Adipose tissue (tissue), 3 donors: ENCODE data around the gene STKLD1. TPM values are rescaled to one million over a fixed set of nuclear protein-coding genes. Genes with fewer than 3 reads are reported as not detected.

ENCODE experiments used
- H3K27ac ChIP-seq: one replicate; pipeline ENCODE4 v1.5.1; 2013; ENCODE audit warnings: low read depth, low read length
- WGBS, 3 donors: extraction: QIAGEN DNeasy Blood & Tissue Kit; methylation state at CpG; one replicate each; pipeline ENCODE4 v1.1.7; 2013; 5-methylcytosine and 5-hydroxymethylcytosine counted together
- polyA plus RNA-seq, 3 donors: library from polyadenylated mRNA; stranded (reverse); fragments of 200-250 nt; gene quantifications; one replicate each; pipeline ENCODE4 v1.2.3, GENCODE V29; 2013
- donor health status: healthy with polysubstance abuse.
- donor health status: Bipolar disorder and iron deficiency.
- donor health status: healthy.

STKLD1 gene
- polyA plus RNA-seq, 3 donors = 0.44 to 0.68 (median 0.45) TPM

DNA sequence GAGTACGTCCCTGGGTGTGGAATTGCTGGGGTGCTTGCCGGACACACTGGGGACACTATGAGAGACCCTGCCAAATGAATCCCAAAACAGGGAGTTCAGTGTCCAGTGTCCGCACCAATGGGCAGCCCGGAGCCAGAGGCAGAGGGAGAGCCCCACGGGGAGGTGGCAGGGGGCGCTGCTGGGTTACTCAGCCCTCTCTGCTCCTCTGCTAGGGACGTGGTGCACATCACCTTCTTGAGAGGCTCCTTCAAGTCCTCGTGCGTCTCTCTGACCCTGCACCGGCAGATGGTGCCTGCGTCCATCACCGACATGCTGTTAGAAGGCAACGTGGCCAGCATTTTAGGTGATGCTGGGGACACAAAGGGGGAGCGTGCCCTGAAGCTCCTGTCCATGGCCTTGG lies 20.8 kb downstream of the STKLD1 start:
- 18 to 29% (median 29%) methylated on average over 14 of the region's 14 CpGs for WGBS, 3 donors
- no peak overlapping the region for H3K27ac ChIP-seq

GRCh38 chr9:133397370-133397769 lies 21.2 kb downstream of the STKLD1 start:
- H3K27ac ChIP-seq = no peak overlapping the region
- 68 to 76% (median 74%) methylated on average over 6 of the region's 6 CpGs for WGBS, 3 donors

DNA sequence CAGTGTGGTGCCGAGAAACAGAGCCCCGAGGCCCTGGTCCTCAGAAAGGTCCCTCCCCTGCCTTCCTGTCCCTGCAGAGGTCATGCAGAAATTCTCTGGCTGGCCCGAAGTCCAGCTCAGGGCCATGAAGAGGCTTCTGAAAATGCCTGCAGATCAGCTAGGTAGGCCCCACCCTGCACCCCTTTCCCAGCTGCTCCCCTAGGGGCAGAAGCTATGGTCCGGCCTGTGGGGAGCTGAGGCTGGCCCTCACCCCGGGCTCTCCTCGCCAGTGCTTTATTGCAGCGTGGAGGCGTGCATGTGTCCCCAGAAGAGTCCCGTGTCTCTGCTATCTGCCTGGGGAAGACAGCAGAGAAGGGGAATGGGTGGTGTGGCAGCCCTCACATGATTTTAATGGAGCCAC lies 21.7 kb downstream of the STKLD1 start:
- H3K27ac ChIP-seq = no peak overlapping the region
- 62 to 69% (median 65%) methylated on average over 9 of the region's 9 CpGs for WGBS, 3 donors

DNA sequence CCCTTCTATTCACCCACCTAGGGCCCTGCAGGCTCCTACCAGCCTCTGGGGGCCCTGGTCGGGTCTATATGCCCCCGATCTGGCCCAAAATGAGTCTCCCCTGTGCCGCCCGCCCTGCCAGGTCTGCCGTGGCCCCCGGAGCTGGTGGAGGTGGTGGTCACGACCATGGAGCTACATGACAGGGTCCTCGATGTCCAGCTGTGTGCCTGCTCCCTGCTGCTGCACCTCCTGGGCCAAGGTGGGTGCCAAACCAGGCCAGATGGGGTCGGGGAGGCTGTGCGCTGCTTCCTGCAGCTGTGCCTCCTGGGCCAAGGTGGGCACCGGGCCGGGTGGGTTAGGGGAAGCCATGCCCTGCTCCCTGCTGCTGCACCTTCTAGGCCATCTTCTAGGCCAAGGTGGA lies 24.1 kb downstream of the STKLD1 start:
- WGBS, 3 donors = 87 to 92% (median 91%) methylated on average over 12 of the region's 12 CpGs
- H3K27ac ChIP-seq = no peak overlapping the region

GRCh38 chr9:133401588-133401987 lies 25.4 kb downstream of the STKLD1 start:
- 82 to 89% (median 85%) methylated on average over 6 of the region's 6 CpGs for WGBS, 3 donors
- no peak overlapping the region for H3K27ac ChIP-seq

DNA sequence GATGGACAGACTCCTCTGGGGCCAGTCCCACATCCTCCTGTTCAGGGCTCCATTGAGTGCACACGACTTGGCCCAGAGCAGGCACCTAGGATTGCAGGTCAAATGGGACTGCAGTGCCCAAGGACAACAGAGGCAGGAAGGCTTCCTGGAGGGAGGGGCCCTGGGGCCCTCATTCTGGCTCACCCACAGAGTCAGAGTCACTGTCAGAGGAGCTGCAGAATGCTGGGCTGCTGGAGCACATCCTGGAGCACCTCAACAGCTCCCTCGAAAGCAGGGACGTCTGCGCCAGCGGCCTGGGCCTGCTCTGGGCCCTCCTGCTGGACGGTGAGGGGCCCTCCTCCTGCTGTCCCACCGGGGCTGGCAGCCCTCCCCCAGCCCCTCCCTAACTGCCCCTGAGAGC lies 26.5 kb downstream of the STKLD1 start:
- no peak overlapping the region for H3K27ac ChIP-seq
- 66 to 74% (median 74%) methylated on average over 7 of the region's 7 CpGs for WGBS, 3 donors

GRCh38 chr9:133403766-133404453 lies 27.7 kb downstream of the STKLD1 start:
- 68 to 86% (median 80%) methylated on average over 16 of the region's 16 CpGs for WGBS, 3 donors
- no peak overlapping the region for H3K27ac ChIP-seq

GRCh38 chr9:133404454-133405002 lies 28.4 kb downstream of the STKLD1 start:
- WGBS, 3 donors = 90 to 93% (median 92%) methylated on average over 11 to 12 of the region's 12 CpGs
- H3K27ac ChIP-seq = no peak overlapping the region

- no peak overlapping the region for H3K27ac ChIP-seq
- WGBS, 3 donors = 61 to 76% (median 69%) methylated on average over 19 of the region's 19 CpGs
These were observed 29.6 kb downstream of the STKLD1 start for GRCh38 chr9:133405508-133406438.

GRCh38 chr9:133406480-133407307 lies 30.5 kb downstream of the STKLD1 start:
- 50 to 65% (median 61%) methylated on average over 24 of the region's 24 CpGs for whole genome bisulfite sequencing, 3 donors
- H3K27ac ChIP-seq = no peak overlapping the region

- WGBS, 3 donors = 86 to 93% (median 89%) methylated on average over 1 of the region's 1 CpG
- no peak overlapping the region for H3K27ac ChIP-seq
These were observed 31.9 kb downstream of the STKLD1 start for GRCh38 chr9:133408042-133408441.

DNA sequence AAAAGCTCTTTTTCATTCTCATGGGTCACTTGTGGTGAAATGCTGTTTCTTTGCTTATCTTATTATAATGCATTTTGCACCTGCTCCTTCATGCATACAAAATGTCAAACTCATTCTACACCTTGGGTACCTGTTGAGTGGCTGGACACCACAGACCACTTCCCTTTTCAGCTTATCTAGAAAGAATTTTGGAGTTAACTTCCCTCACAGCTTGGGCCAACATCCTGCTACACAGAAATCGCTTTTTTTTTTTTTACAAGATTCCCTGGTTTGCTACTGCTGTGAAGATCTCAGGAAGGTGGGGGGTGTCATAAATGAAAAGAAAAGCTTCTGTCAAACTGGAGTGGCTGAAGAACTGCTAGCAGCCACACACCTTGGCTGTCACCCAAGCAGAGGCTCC lies 39.0 kb downstream of the STKLD1 start:
- no peak overlapping the region for H3K27ac ChIP-seq
- 40 to 68% (median 50%) methylated on average over 1 of the region's 1 CpG for WGBS, 3 donors

GRCh38 chr9:133417541-133418461 lies 41.6 kb downstream of the STKLD1 start, which contains the start of gene REXO4:
Gene REXO4, minus strand, starts transcription at chr9:133418010. Its CDS starts 166 bp downstream, at chr9:133417844.
- 0 to 1% (median 1%) methylated on average over 75 of the region's 75 CpGs for WGBS, 3 donors
- H3K27ac ChIP-seq = no peak within 1 kb of the TSS

- no peak overlapping the region for H3K27ac ChIP-seq
- 51 to 84% (median 74%) methylated on average over 13 of the region's 13 CpGs for WGBS, 3 donors
These were observed 42.8 kb downstream of the STKLD1 start for GRCh38 chr9:133419005-133419404.

DNA sequence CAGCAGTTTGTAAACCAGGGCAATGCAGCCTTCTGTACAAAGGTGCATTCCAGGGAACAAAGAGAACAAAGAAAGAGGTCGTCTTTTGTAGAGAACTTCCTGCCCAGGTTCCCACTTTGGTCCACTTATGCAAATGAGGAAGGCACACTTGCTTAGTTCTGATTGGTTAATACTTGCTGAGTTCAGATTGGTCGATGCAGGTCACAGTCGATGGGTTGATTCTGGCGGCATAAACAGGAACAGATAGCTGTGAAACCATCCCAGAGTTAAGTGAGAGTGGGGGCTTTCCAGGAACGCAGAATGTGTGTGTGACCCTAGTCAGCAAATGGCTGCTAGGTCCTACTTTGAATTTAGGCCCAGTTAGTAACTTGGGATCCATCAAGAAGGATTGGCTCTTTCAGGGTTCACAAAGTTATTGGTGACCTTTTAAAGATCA lies 44.2 kb downstream of the STKLD1 start:
- WGBS, 3 donors = 61 to 66% (median 62%) methylated on average over 5 of the region's 5 CpGs
- no peak overlapping the region for H3K27ac ChIP-seq

- 58 to 60% (median 59%) methylated on average over 23 of the region's 23 CpGs for WGBS, 3 donors
- H3K27ac ChIP-seq = no peak within 1 kb of the TSS
These were observed 45.7 kb downstream of the STKLD1 start, which contains the start of gene ADAMTS13 for GRCh38 chr9:133421615-133422542. Gene ADAMTS13, plus strand, starts transcription at chr9:133422367. Its CDS starts 77 bp downstream, at chr9:133422444.
